HFF-Myc (cell line): ENCODE measurements around the gene EEPD1.
"Not testable (repeated sequence)": the region's sequence is repeated elsewhere in the genome, so short reads cannot be mapped to it uniquely, and the experiment has no call there.

Experiments
- DNase-seq: peaks from one replicate; pipeline ENCODE4 v3.0.0-alpha.2; 2011; ENCODE audit warnings: low read depth; ENCODE audit errors: extremely low read depth
- H3K4me3 ChIP-seq: replicated peaks from 2 replicates; pipeline ENCODE4 v1.5.1; 2011; ENCODE audit warnings: low read depth, mild to moderate bottlenecking, control low read depth, low read length
- TF ChIP-seq, protein P1 (sequence below): IDR thresholded peaks from 2 replicates; pipeline ENCODE4 v1.5.1; 2012; ENCODE audit warnings: mild to moderate bottlenecking, low read depth, low read length, control low read depth; ENCODE audit errors: missing control alignments

EEPD1 gene

DNA sequence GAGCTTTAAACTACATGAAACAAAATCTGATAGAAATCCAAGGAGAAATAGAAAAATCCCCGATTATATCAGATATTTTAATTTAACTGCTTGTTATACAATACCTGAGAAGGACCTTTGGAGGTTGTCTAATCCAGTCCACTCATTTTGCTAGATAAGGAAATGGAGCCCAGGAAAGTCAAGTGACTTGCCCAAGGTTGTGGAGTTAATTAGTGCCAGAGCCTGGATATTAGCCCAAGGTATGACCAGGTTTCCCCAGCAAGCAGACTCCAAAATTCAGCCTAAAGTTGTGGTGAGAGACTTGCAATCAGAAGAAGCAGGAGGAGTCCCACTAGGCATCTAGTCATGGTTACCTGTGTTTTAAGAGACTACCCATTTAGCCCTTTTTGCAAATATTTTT, 11.7 kb upstream of the EEPD1 start:
- TF ChIP-seq, protein P1, sequence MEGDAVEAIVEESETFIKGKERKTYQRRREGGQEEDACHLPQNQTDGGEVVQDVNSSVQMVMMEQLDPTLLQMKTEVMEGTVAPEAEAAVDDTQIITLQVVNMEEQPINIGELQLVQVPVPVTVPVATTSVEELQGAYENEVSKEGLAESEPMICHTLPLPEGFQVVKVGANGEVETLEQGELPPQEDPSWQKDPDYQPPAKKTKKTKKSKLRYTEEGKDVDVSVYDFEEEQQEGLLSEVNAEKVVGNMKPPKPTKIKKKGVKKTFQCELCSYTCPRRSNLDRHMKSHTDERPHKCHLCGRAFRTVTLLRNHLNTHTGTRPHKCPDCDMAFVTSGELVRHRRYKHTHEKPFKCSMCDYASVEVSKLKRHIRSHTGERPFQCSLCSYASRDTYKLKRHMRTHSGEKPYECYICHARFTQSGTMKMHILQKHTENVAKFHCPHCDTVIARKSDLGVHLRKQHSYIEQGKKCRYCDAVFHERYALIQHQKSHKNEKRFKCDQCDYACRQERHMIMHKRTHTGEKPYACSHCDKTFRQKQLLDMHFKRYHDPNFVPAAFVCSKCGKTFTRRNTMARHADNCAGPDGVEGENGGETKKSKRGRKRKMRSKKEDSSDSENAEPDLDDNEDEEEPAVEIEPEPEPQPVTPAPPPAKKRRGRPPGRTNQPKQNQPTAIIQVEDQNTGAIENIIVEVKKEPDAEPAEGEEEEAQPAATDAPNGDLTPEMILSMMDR = no peak
- no peak for DNase-seq
- H3K4me3 ChIP-seq = no peak overlapping the region

DNA sequence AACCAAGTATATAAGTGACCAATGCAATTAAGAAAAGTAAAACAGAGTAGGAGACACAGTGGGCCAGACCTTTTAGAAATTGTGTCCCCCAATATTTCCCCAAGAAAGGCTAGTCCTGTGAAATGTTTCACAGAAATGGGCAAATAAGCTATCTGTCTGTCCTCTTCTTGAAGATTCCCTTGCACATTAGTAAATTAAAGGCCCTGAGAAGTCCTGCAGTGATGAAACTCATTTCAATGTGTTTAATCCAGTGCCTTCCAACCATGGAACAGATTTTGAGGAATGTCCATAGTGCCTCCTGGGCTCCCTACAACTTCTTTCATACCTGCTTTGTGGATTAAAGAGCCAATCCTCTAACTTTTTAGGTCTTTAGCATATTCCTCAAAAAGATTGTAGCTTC, 11.2 kb upstream of the EEPD1 start:
- DNase-seq = no peak
- no peak overlapping the region for H3K4me3 ChIP-seq
- TF ChIP-seq, protein P1 = no peak

DNA sequence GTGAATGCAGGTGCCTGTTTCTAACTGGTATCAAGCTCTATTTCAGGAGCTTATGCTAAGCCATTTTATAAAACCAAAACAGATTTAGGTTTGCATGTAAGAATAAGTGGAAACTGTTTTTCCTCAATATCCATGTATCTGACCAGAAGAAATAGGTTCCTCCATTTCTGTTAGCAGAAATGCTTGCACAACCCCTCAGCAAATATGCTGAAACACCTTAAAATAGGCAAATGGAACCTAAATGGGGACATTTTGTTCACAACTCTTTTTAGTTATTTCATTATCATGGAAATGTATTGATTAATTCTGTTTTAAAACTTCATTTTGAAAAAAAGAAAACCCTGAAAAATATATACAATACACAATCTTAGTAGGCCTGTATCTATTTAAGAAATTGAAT, 8.9 kb upstream of the EEPD1 start:
- no peak for DNase-seq

DNA sequence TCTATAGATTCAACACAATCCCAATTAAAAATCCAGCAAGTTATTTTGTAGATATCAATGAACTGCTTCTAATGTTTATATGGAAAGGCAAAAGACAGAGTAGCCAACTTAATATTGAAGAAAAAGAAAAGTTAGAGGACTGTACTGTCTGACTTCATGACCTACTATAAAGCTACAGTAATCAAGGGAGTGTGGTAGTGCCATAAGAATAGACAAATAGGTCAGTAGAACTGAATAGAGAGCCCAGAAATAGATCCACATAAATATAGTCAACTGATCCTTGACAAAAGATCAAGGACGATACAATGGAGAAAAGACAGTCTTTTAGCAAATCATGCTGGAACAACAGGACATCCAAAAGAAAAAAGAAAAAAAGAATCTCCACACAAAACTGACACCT, 7.4 kb upstream of the EEPD1 start:
- no peak overlapping the region for H3K4me3 ChIP-seq
- TF ChIP-seq, protein P1 = no peak
- no peak for DNase-seq

More for the DNA sequence above, 8.9 kb upstream of the EEPD1 start:
- TF ChIP-seq, protein P1 = no peak
- H3K4me3 ChIP-seq = no peak overlapping the region

DNA sequence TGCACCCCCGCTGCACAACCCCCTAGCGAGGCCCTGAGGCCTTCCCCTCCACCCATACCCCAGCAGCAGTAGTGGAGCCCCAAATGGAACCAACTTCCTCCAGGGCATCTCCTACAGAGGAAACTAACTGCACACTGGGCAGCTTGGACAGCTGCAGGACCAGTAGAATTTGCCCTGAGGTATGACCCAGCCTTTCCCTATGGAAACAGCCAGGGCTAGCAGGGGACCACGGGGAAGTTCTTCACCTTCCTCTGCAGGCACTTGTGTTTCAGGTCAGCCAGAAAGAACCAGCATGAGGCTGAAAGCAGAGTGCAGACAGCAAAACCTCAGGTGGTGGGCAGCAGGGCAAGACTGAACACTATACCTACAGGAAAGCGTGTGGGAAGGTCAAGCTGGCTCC, 5.7 kb upstream of the EEPD1 start:
- no peak overlapping the region for H3K4me3 ChIP-seq
- DNase-seq = no peak
- TF ChIP-seq, protein P1 = no peak

DNA sequence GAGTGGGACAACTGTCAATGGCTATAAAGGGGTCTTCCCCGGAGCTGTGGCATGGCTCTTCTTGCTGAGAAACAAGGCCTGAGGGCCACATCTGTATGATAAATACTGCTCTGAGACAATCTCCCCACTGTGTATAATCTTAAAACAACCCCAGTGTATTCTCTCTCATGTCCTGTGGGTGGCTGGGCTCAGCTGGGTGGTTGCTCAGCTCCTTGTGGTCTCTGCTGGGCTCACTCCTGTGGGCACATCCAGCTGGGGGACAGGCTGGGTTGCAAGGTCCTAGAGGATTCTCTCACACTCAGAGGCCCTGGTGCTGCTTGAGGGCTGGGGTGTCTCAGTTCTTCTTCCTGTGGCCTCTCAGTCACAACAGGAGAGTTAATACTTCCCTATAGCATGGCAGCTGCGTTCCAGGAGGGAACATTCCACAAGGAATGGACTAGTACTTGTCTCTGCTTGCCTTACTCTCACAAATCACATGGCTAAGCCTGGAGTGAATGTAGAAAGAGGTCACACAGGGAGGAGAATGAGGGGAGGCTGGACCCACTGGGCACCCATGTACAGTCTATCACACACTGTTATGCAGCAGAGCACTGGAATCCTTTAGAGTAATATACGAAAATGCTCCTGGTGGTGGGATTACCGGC, 4.5 kb upstream of the EEPD1 start:
- no peak for DNase-seq
- H3K4me3 ChIP-seq = no peak overlapping the region
- TF ChIP-seq, protein P1 = no peak

DNA sequence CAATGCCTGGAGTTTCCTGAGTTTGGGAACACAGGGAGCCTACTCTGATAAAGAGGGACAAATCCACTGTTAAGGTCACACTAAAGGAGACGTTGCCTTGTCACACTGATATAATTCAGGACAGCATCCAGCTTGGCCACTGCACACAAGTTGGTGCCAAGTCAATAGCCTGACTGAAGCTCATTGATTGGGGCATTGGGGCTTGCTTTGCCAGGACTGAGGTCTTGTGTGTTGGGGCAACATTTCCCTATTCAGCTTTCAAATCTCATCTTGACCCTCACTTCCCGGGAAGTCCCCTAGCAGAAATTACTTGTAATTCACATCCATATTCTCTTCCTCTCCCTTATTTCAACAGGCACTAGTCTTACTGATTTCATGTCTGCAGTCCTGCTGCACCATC, 3.8 kb upstream of the EEPD1 start:
- not testable (repeated sequence) for H3K4me3 ChIP-seq, DNase-seq
